ENCODE data around the gene BRD3. TPM values are rescaled to one million over a fixed set of nuclear protein-coding genes. Genes with fewer than 3 reads are reported as not detected.

The BRD3 gene
- total RNA-seq, 1 experiment from 2014 or later, result 57.5 TPM

- Histone ChIP-seq H3K4me1 (peaks cover 12% of the 10 kb centered on the region), H3K36me3 (ENCODE audit: control insufficient read depth, insufficient read depth, low read length) (no peaks in the 10 kb centered on the region), H3K9me3 (no peaks in the 10 kb centered on the region), H3K4me3 (ENCODE audit: low read depth, low read length) (no peak overlapping the region), H3K27me3 (replicated peaks; ENCODE audit: control insufficient read depth, insufficient read depth, low read length) (no peaks in the 10 kb centered on the region)
- DNase-seq, result peak in 1 of 2 experiments; percentile 32
- no peak for TF ChIP-seq CTCF (IDR thresholded peaks at IDR 0.05; ENCODE audit: insufficient read depth in 1 of 2, low read depth in 1 of 2, low read length in 1 of 2, severe bottlenecking in 1 of 2, unreplicated experiment in 1 of 2)
- Mint-ChIP-seq H3K4me1 (ENCODE audit: low read depth, unreplicated experiment) (no peaks in the 10 kb centered on the region), H3K4me3 (ENCODE audit: unreplicated experiment) (no peak overlapping the region), H3K27me3 (ENCODE audit: insufficient read depth, unreplicated experiment) (no peaks in the 10 kb centered on the region), H3K27ac (ENCODE audit: unreplicated experiment) (no peak overlapping the region), H3K36me3 (ENCODE audit: insufficient read depth, unreplicated experiment) (peaks cover 6% of the 10 kb centered on the region), H3K9me3 (ENCODE audit: unreplicated experiment) (no peaks in the 10 kb centered on the region)
- BruUV-seq (replicated peaks), result no TSS peak
- ChIA-PET POLR2A (no interaction called here), CTCF (no interaction called here)
- intact Hi-C loops (cut with micrococcal nuclease; ENCODE audit: unreplicated experiment), result loop anchor here (5.0 kb wide), 1 partner anchor 263 kb away; the partner anchor contains the start of gene RXRA
These were observed 3.1 kb downstream of the BRD3 start for GRCh38 chr9:134064711-134065110.

GRCh38 chr9:134063571-134064450 lies 4.0 kb downstream of the BRD3 start:
- intact Hi-C loops (cut with micrococcal nuclease; ENCODE audit: unreplicated experiment), result no loop called here
- BruUV-seq (replicated peaks), result no TSS peak
- Histone ChIP-seq H3K36me3 (ENCODE audit: control insufficient read depth, insufficient read depth, low read length) (no peaks in the 10 kb centered on the region), H3K4me1 (peaks cover 7% of the 10 kb centered on the region), H3K27me3 (replicated peaks; ENCODE audit: control insufficient read depth, insufficient read depth, low read length) (no peaks in the 10 kb centered on the region), H3K9me3 (no peaks in the 10 kb centered on the region), H3K4me3 (ENCODE audit: low read depth, low read length) (no peak overlapping the region)
- Mint-ChIP-seq H3K27me3 (ENCODE audit: insufficient read depth, unreplicated experiment) (no peaks in the 10 kb centered on the region), H3K27ac (ENCODE audit: unreplicated experiment) (no peak overlapping the region), H3K4me3 (ENCODE audit: unreplicated experiment) (no peak overlapping the region), H3K4me1 (ENCODE audit: low read depth, unreplicated experiment) (no peaks in the 10 kb centered on the region), H3K36me3 (ENCODE audit: insufficient read depth, unreplicated experiment) (peaks cover 8% of the 10 kb centered on the region), H3K9me3 (ENCODE audit: unreplicated experiment) (no peaks in the 10 kb centered on the region)
- ChIA-PET POLR2A (no interaction called here), CTCF (no interaction called here)
- peak in 1 of 2 experiments; percentile 29 for DNase-seq
- TF ChIP-seq CTCF (IDR thresholded peaks at IDR 0.05; ENCODE audit: insufficient read depth in 1 of 2, low read depth in 1 of 2, low read length in 1 of 2, severe bottlenecking in 1 of 2, unreplicated experiment in 1 of 2), result no peak

- BruUV-seq (replicated peaks), result no TSS peak
- H3K4me3 Mint-ChIP-seq (ENCODE audit: unreplicated experiment), result no peak overlapping the region
- POLR2A ChIA-PET, result no interaction called here
- TF ChIP-seq CTCF (IDR thresholded peaks at IDR 0.05; ENCODE audit: insufficient read depth in 1 of 2, low read depth in 1 of 2, low read length in 1 of 2, severe bottlenecking in 1 of 2, unreplicated experiment in 1 of 2), result no peak
- peaks cover 11% of the 10 kb centered on the region for H3K36me3 Mint-ChIP-seq (ENCODE audit: insufficient read depth, unreplicated experiment)
- DNase-seq, result peak in 1 of 2 experiments; percentile 19
- H3K27me3 Mint-ChIP-seq (ENCODE audit: insufficient read depth, unreplicated experiment), result no peaks in the 10 kb centered on the region
- H3K27ac Mint-ChIP-seq (ENCODE audit: unreplicated experiment), result no peak overlapping the region
- Histone ChIP-seq H3K4me3 (ENCODE audit: low read depth, low read length) (no peak overlapping the region), H3K36me3 (ENCODE audit: control insufficient read depth, insufficient read depth, low read length) (no peaks in the 10 kb centered on the region), H3K27me3 (replicated peaks; ENCODE audit: control insufficient read depth, insufficient read depth, low read length) (no peaks in the 10 kb centered on the region), H3K9me3 (no peaks in the 10 kb centered on the region), H3K4me1 (peaks cover 7% of the 10 kb centered on the region)
- H3K9me3 Mint-ChIP-seq (ENCODE audit: unreplicated experiment), result no peaks in the 10 kb centered on the region
- intact Hi-C loops (cut with micrococcal nuclease; ENCODE audit: unreplicated experiment), result no loop called here
- H3K4me1 Mint-ChIP-seq (ENCODE audit: low read depth, unreplicated experiment), result no peaks in the 10 kb centered on the region
- CTCF ChIA-PET, result no interaction called here
These were observed 4.7 kb downstream of the BRD3 start for GRCh38 chr9:134063088-134063570.
